ENCODE results near the gene AGBL4.

GRCh38 chr1:48817505-48818114 is 1206.1 kb downstream of the AGBL4 start:
- no peak for TF ChIP-seq MLX (CRISPR knock-in tag; conservative IDR thresholded peaks at IDR 0.05)
- TF ChIP-seq CREB1 (IDR thresholded peaks at IDR 0.05): no peak
- TF ChIP-seq CREB1 (CRISPR knock-in tag; IDR thresholded peaks at IDR 0.05): no peak
- no peak for TF ChIP-seq MYC (IDR thresholded peaks at IDR 0.05; ENCODE audit: low read depth, low read length)
- no peak for TF ChIP-seq MYC (CRISPR knock-in tag; IDR thresholded peaks at IDR 0.05; ENCODE audit: borderline replicate concordance, low read depth)
- TF ChIP-seq ZNF407 (IDR thresholded peaks at IDR 0.05; ENCODE audit: low read depth): no peak
- no peak for TF ChIP-seq CEBPB (tag; IDR thresholded peaks at IDR 0.05)
- TF ChIP-seq CTCF (IDR thresholded peaks at IDR 0.05 in 2 of 3, conservative IDR thresholded peaks at IDR 0.05 in 1 of 3; ENCODE audit: insufficient read depth in 2 of 3, low read depth in 1 of 3, low read length in 3 of 3): peak in 2 of 3 experiments; percentile 20 to 48; a peak in 2 of 6 replicates
